Kidney epithelial cell (primary cell): ENCODE results near the gene PLK2. TPM values are rescaled to one million over a fixed set of nuclear protein-coding genes. Genes with fewer than 3 reads are reported as not detected.

Experiments used
- DNase-seq: peaks from one replicate; pipeline ENCODE4 v3.0.0-alpha.2; 2010; ENCODE audit warnings: low read depth
- H3K27me3 ChIP-seq: 2 replicates; pipeline ENCODE4 v1.6.0; 2011; ENCODE audit warnings: low read length; ENCODE audit not compliant: control insufficient read depth, insufficient read depth
- H3K36me3 ChIP-seq: 2 replicates; pipeline ENCODE4 v1.5.1; 2011; ENCODE audit warnings: low read length; ENCODE audit not compliant: control insufficient read depth, insufficient read depth
- H3K4me3 ChIP-seq: 2 replicates; pipeline ENCODE4 v1.5.1; 2011; ENCODE audit warnings: low read depth, mild to moderate bottlenecking, control low read depth, low read length
- CTCF ChIP-seq: IDR thresholded peaks from 2 replicates; pipeline ENCODE4 v1.5.1; 2011; ENCODE audit warnings: mild to moderate bottlenecking, moderate library complexity, low read length, control low read depth, inconsistent platforms; ENCODE audit not compliant: insufficient read depth, poor library complexity, severe bottlenecking
- total RNA-seq: library from RNA; depleted of rRNA; stranded (reverse); fragments of >200 nt; gene quantifications from 2 replicates; pipeline ENCODE4 v1.2.3, GENCODE V29; 2015

PLK2 gene
- total RNA-seq, 1 donor from 2014 or later = 245 TPM

- H3K36me3 ChIP-seq = no peaks in the 10 kb centered on the region
- H3K27me3 ChIP-seq = no peaks in the 10 kb centered on the region
- TF ChIP-seq CTCF = no peak
- no peak overlapping the region for H3K4me3 ChIP-seq
- DNase-seq = no peak
Observed at GRCh38 chr5:58405175-58405574, 54.7 kb downstream of the PLK2 start.

GRCh38 chr5:58404734-58405133 lies 55.2 kb downstream of the PLK2 start:
- Histone ChIP-seq H3K4me3 (no peak overlapping the region), H3K36me3 (no peaks in the 10 kb centered on the region), H3K27me3 (no peaks in the 10 kb centered on the region)
- no peak for DNase-seq
- no peak for TF ChIP-seq CTCF

Other genes with a start within 250 kb of the PLK2 start
- not detected in 2 replicates for gene GAPT, start 31.3 kb upstream of the PLK2 start, total RNA-seq
- 0.04 TPM in 1 of 2 replicates, not detected in the other for gene RAB3C, start 123.0 kb upstream of the PLK2 start, total RNA-seq